CD4-positive, alpha-beta T cell (primary cell): Measurements from ENCODE around the gene MYOCD. TPM values are rescaled to one million over a fixed set of nuclear protein-coding genes. Genes with fewer than 3 reads are reported as not detected.

Source experiments
- ATAC-seq: fragments of 200-7000 bp; cut with Tn5 transposase; one replicate; pipeline ENCODE4 v1.10.0; 2022; ENCODE audit warnings: mild to moderate bottlenecking; ENCODE audit not compliant: poor library complexity
- CTCF ChIA-PET: fragments of 350-600 bp; sonication (Branson Sonifier 250); formaldehyde crosslinking; loops from one replicate; lab custom pipeline; 2021; ENCODE audit warnings: antibody characterized with exemption, inconsistent platforms; lab: Charles Lee
- POLR2A ChIA-PET: fragments of 350-600 bp; sonication (Branson Sonifier 250); formaldehyde crosslinking; loops from one replicate; lab custom pipeline; 2021; ENCODE audit warnings: antibody characterized with exemption, inconsistent platforms; lab: Charles Lee
- DNase-seq, 14 experiments: peaks; one replicate each; pipeline ENCODE4 v3.0.0-alpha.2; 2013 to 2020; ENCODE audit warnings: mixed read lengths in 2 of 14
- H3K27ac ChIP-seq, 2 donors: one replicate each; pipeline versions ENCODE4 v1.5.1 to v1.7.0; 2013; ENCODE audit warnings: low read length in 2 of 2, low read depth in 1 of 2, mild to moderate bottlenecking in 1 of 2
- H3K27me3 ChIP-seq, 2 experiments: 1 replicate in 1 of 2; 2 replicates in 1 of 2; pipeline versions ENCODE4 v1.6.1 to v1.7.0; 2013; ENCODE audit warnings: low read length in 2 of 2, control low read depth in 1 of 2, mild to moderate bottlenecking in 1 of 2, moderate library complexity in 1 of 2; ENCODE audit not compliant: insufficient read depth in 2 of 2, control insufficient read depth in 1 of 2
- H3K36me3 ChIP-seq: one replicate; pipeline ENCODE4 v1.6.1; 2013; ENCODE audit warnings: low read length, control low read depth; ENCODE audit not compliant: insufficient read depth
- H3K4me1 ChIP-seq: one replicate; pipeline ENCODE4 v1.6.1; 2013; ENCODE audit warnings: low read length, control low read depth; ENCODE audit not compliant: insufficient read depth
- H3K4me3 ChIP-seq: one replicate; pipeline ENCODE4 v1.5.1; 2013; ENCODE audit warnings: mild to moderate bottlenecking, low read length, moderate library complexity
- H3K9me3 ChIP-seq, 2 experiments: 1 replicate in 1 of 2; 2 replicates in 1 of 2; pipeline versions ENCODE4 v1.6.1 to v1.7.0; 2013; ENCODE audit warnings: low read length in 2 of 2, mild to moderate bottlenecking in 2 of 2, control low read depth in 1 of 2, moderate library complexity in 1 of 2; ENCODE audit not compliant: control insufficient read depth in 1 of 2, insufficient read depth in 1 of 2
- H3K27ac Mint-ChIP-seq: one replicate; pipeline ENCODE4 v1.8.0; 2020; ENCODE audit warnings: mixed read lengths
- H3K27me3 Mint-ChIP-seq: one replicate; pipeline ENCODE4 v1.8.0; 2021; ENCODE audit warnings: mixed read lengths
- H3K36me3 Mint-ChIP-seq: one replicate; pipeline ENCODE4 v1.8.0; 2021; ENCODE audit warnings: low read depth, mixed read lengths
- H3K4me1 Mint-ChIP-seq: one replicate; pipeline ENCODE4 v1.8.0; 2021; ENCODE audit warnings: low read depth, mixed read lengths
- H3K4me3 Mint-ChIP-seq: one replicate; pipeline ENCODE4 v1.8.0; 2020; ENCODE audit warnings: mild to moderate bottlenecking, mixed read lengths
- H3K9me3 Mint-ChIP-seq: one replicate; pipeline ENCODE4 v1.8.0; 2020; ENCODE audit warnings: mixed read lengths
- intact Hi-C, 2 experiments: fragments of 100-400 bp; cut with DNase I in 1 of 2; cut with micrococcal nuclease in 1 of 2; formaldehyde crosslinking; loops; one replicate each; pipeline versions ENCODE4 v1.15.1 to v1.9.0; 2023 to 2025; cut with DNase I, micrococcal nuclease
- total RNA-seq, 174 experiments: library from RNA in 2 of 174; stranded (reverse) in 2 of 174; gene quantifications; one replicate each; pipeline ENCODE4 v1.2.3 and lab custom pipeline; 2021 to 2026
- TF ChIP-seq, protein P1 (sequence below): fragments of 200-600 bp; IDR thresholded peaks from one replicate; pipeline ENCODE4 v1.8.0; 2022; ENCODE audit warnings: antibody characterized with exemption, mild to moderate bottlenecking

Gene MYOCD
- total RNA-seq, 2 experiments from 2014 or later: not detected

GRCh38 chr17:12735517-12735916, 69.8 kb downstream of the MYOCD start:
- ATAC-seq (no peak), DNase-seq (no peak)
- H3K4me3 ChIP-seq: no peak overlapping the region
- TF ChIP-seq, protein P1, sequence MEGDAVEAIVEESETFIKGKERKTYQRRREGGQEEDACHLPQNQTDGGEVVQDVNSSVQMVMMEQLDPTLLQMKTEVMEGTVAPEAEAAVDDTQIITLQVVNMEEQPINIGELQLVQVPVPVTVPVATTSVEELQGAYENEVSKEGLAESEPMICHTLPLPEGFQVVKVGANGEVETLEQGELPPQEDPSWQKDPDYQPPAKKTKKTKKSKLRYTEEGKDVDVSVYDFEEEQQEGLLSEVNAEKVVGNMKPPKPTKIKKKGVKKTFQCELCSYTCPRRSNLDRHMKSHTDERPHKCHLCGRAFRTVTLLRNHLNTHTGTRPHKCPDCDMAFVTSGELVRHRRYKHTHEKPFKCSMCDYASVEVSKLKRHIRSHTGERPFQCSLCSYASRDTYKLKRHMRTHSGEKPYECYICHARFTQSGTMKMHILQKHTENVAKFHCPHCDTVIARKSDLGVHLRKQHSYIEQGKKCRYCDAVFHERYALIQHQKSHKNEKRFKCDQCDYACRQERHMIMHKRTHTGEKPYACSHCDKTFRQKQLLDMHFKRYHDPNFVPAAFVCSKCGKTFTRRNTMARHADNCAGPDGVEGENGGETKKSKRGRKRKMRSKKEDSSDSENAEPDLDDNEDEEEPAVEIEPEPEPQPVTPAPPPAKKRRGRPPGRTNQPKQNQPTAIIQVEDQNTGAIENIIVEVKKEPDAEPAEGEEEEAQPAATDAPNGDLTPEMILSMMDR: no peak
- H3K4me1 ChIP-seq: no peaks in the 10 kb centered on the region
- Mint-ChIP-seq H3K27ac (no peak overlapping the region), H3K4me3 (no peak overlapping the region), H3K4me1 (no peaks in the 10 kb centered on the region), H3K36me3 (no peaks in the 10 kb centered on the region), H3K27me3 (no peaks in the 10 kb centered on the region), H3K9me3 (peaks cover 4% of the 10 kb centered on the region)
- no peaks in the 10 kb centered on the region for H3K36me3 ChIP-seq
- H3K27ac ChIP-seq: no peak overlapping the region
- intact Hi-C loops: no loop called here
- no peaks in the 10 kb centered on the region for H3K27me3 ChIP-seq
- peaks cover 0 to 9% of the 10 kb centered on the region in 2 experiments for H3K9me3 ChIP-seq
- POLR2A ChIA-PET: no interaction called here
- CTCF ChIA-PET: no interaction called here

- H3K27ac ChIP-seq: no peak overlapping the region
- TF ChIP-seq, protein P1: no peak
- CTCF ChIA-PET: no interaction called here
- H3K4me3 Mint-ChIP-seq: no peak overlapping the region
- H3K4me1 Mint-ChIP-seq: no peaks in the 10 kb centered on the region
- H3K9me3 ChIP-seq: peaks cover 0 to 3% of the 10 kb centered on the region in 2 experiments
- H3K27me3 ChIP-seq: no peaks in the 10 kb centered on the region
- H3K27ac Mint-ChIP-seq: no peak overlapping the region
- POLR2A ChIA-PET: no interaction called here
- intact Hi-C loops: no loop called here
- no peak for ATAC-seq
- H3K36me3 Mint-ChIP-seq: no peaks in the 10 kb centered on the region
- no peak overlapping the region for H3K4me3 ChIP-seq
- peaks cover 2% of the 10 kb centered on the region for H3K9me3 Mint-ChIP-seq
- no peak for DNase-seq
- no peaks in the 10 kb centered on the region for H3K36me3 ChIP-seq
- no peaks in the 10 kb centered on the region for H3K4me1 ChIP-seq
- no peaks in the 10 kb centered on the region for H3K27me3 Mint-ChIP-seq
These were observed 70.8 kb downstream of the MYOCD start for GRCh38 chr17:12736526-12736925.

DNA sequence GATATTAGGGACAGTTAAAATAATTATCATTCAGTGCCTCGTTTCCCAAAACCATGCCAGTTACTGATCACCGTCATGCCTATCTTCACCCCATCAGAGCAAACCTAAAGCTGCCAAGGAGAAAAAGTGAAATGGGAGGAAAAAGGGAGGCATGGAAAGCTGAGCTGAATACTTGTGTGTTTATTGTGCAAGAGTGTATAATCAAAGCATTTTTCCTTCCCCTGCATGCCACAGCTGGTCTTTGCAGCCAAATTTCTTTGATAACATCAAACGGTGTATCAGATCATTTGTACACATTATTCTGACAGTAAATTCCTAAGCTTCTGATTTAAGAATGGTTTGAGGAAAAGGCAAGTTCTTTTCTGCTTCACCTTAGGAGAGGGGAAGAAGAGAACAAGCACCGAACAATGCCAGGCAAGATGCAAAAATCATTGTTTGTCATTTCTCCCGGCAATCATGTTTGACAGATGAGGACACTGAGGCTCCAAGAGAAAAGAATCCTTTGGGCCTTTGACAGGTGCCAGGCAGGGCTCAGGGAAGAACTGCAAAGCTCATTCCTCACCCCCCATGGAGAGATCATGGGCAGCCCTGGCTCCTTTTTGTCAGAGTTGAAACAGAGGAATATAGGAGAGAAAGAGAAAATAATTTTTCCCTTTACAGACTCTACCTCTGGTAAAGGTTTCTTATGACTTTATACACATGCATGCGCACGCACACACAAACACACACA, 72.2 kb downstream of the MYOCD start:
- Mint-ChIP-seq H3K27ac (no peak overlapping the region), H3K4me1 (no peaks in the 10 kb centered on the region), H3K9me3 (no peaks in the 10 kb centered on the region), H3K36me3 (no peaks in the 10 kb centered on the region), H3K4me3 (no peak overlapping the region), H3K27me3 (no peaks in the 10 kb centered on the region)
- intact Hi-C loops: no loop called here
- H3K4me1 ChIP-seq: no peaks in the 10 kb centered on the region
- no peak overlapping the region for H3K4me3 ChIP-seq
- no peaks in the 10 kb centered on the region for H3K36me3 ChIP-seq
- TF ChIP-seq, protein P1: no peak
- ATAC-seq (no peak), DNase-seq (no peak)
- peaks cover 0 to 4% of the 10 kb centered on the region in 2 experiments for H3K9me3 ChIP-seq
- no peaks in the 10 kb centered on the region for H3K27me3 ChIP-seq
- ChIA-PET CTCF (no interaction called here), POLR2A (no interaction called here)
- no peak overlapping the region for H3K27ac ChIP-seq
